ENCODE data around the gene IQSEC1.

The IQSEC1 gene

GRCh38 chr3:13015286-13016082 lies 57.7 kb downstream of the IQSEC1 start:
- Histone ChIP-seq H3K9ac (ENCODE audit: low read depth in 1 of 2, low read length in 2 of 2) (peak overlapping the region; percentile 34 to 65), H3K9me3 (ENCODE audit: control insufficient read depth in 1 of 2, low read length in 2 of 2) (no peaks in the 10 kb centered on the region), H3K4me3 (ENCODE audit: low read depth in 1 of 2, low read length in 2 of 2) (peak overlapping the region; percentile 42 to 52), H3K36me3 (ENCODE audit: control insufficient read depth in 1 of 2, insufficient read depth in 2 of 2, low read length in 2 of 2) (no peaks in the 10 kb centered on the region), H3K27me3 (ENCODE audit: control insufficient read depth in 1 of 2, insufficient read depth in 2 of 2, low read length in 2 of 2) (no peaks in the 10 kb centered on the region), H3K27ac (ENCODE audit: low read depth, low read length) (peak overlapping the region; percentile 89), H3K4me1 (ENCODE audit: control insufficient read depth in 1 of 2, insufficient read depth in 2 of 2, low read length in 2 of 2) (peaks cover 63 to 69% of the 10 kb centered on the region in 2 donors)

GRCh38 chr3:13014755-13015285 lies 58.4 kb downstream of the IQSEC1 start:
- peaks cover 67 to 74% of the 10 kb centered on the region in 2 donors for H3K4me1 ChIP-seq (ENCODE audit: control insufficient read depth in 1 of 2, insufficient read depth in 2 of 2, low read length in 2 of 2)
- peak overlapping the region; percentile 34 to 65 for H3K9ac ChIP-seq (ENCODE audit: low read depth in 1 of 2, low read length in 2 of 2)
- peak overlapping the region; percentile 42 to 52 for H3K4me3 ChIP-seq (ENCODE audit: low read depth in 1 of 2, low read length in 2 of 2)
- no peaks in the 10 kb centered on the region for H3K9me3 ChIP-seq (ENCODE audit: control insufficient read depth in 1 of 2, low read length in 2 of 2)
- H3K36me3 ChIP-seq (ENCODE audit: control insufficient read depth in 1 of 2, insufficient read depth in 2 of 2, low read length in 2 of 2), result no peaks in the 10 kb centered on the region
- peak overlapping the region; percentile 89 for H3K27ac ChIP-seq (ENCODE audit: low read depth, low read length)
- H3K27me3 ChIP-seq (ENCODE audit: control insufficient read depth in 1 of 2, insufficient read depth in 2 of 2, low read length in 2 of 2), result no peaks in the 10 kb centered on the region

GRCh38 chr3:13013994-13014754 lies 59.1 kb downstream of the IQSEC1 start:
- Histone ChIP-seq H3K27me3 (ENCODE audit: control insufficient read depth in 1 of 2, insufficient read depth in 2 of 2, low read length in 2 of 2) (no peaks in the 10 kb centered on the region), H3K4me3 (ENCODE audit: low read depth in 1 of 2, low read length in 2 of 2) (no peak overlapping the region), H3K4me1 (ENCODE audit: control insufficient read depth in 1 of 2, insufficient read depth in 2 of 2, low read length in 2 of 2) (peaks cover 67 to 75% of the 10 kb centered on the region in 2 donors), H3K36me3 (ENCODE audit: control insufficient read depth in 1 of 2, insufficient read depth in 2 of 2, low read length in 2 of 2) (no peaks in the 10 kb centered on the region), H3K27ac (ENCODE audit: low read depth, low read length) (peak overlapping the region; percentile 89), H3K9ac (ENCODE audit: low read depth in 1 of 2, low read length in 2 of 2) (peak overlapping the region in 1 of 2 donors; percentile 65), H3K9me3 (ENCODE audit: control insufficient read depth in 1 of 2, low read length in 2 of 2) (no peaks in the 10 kb centered on the region)

GRCh38 chr3:13013566-13013965 lies 59.7 kb downstream of the IQSEC1 start:
- Histone ChIP-seq H3K27ac (ENCODE audit: low read depth, low read length) (peak overlapping the region; percentile 26), H3K4me3 (ENCODE audit: low read depth in 1 of 2, low read length in 2 of 2) (no peak overlapping the region), H3K27me3 (ENCODE audit: control insufficient read depth in 1 of 2, insufficient read depth in 2 of 2, low read length in 2 of 2) (no peaks in the 10 kb centered on the region), H3K9ac (ENCODE audit: low read depth in 1 of 2, low read length in 2 of 2) (no peak overlapping the region), H3K36me3 (ENCODE audit: control insufficient read depth in 1 of 2, insufficient read depth in 2 of 2, low read length in 2 of 2) (no peaks in the 10 kb centered on the region), H3K4me1 (ENCODE audit: control insufficient read depth in 1 of 2, insufficient read depth in 2 of 2, low read length in 2 of 2) (peaks cover 73 to 81% of the 10 kb centered on the region in 2 donors), H3K9me3 (ENCODE audit: control insufficient read depth in 1 of 2, low read length in 2 of 2) (no peaks in the 10 kb centered on the region)

GRCh38 chr3:13013151-13013561 lies 60.1 kb downstream of the IQSEC1 start:
- Histone ChIP-seq H3K4me3 (ENCODE audit: low read depth in 1 of 2, low read length in 2 of 2) (no peak overlapping the region), H3K9ac (ENCODE audit: low read depth in 1 of 2, low read length in 2 of 2) (no peak overlapping the region), H3K36me3 (ENCODE audit: control insufficient read depth in 1 of 2, insufficient read depth in 2 of 2, low read length in 2 of 2) (no peaks in the 10 kb centered on the region), H3K27ac (ENCODE audit: low read depth, low read length) (no peak overlapping the region), H3K9me3 (ENCODE audit: control insufficient read depth in 1 of 2, low read length in 2 of 2) (no peaks in the 10 kb centered on the region), H3K4me1 (ENCODE audit: control insufficient read depth in 1 of 2, insufficient read depth in 2 of 2, low read length in 2 of 2) (peaks cover 73 to 84% of the 10 kb centered on the region in 2 donors), H3K27me3 (ENCODE audit: control insufficient read depth in 1 of 2, insufficient read depth in 2 of 2, low read length in 2 of 2) (no peaks in the 10 kb centered on the region)

- Histone ChIP-seq H3K9ac (ENCODE audit: low read depth in 1 of 2, low read length in 2 of 2) (no peak overlapping the region), H3K9me3 (ENCODE audit: control insufficient read depth in 1 of 2, low read length in 2 of 2) (no peaks in the 10 kb centered on the region), H3K36me3 (ENCODE audit: control insufficient read depth in 1 of 2, insufficient read depth in 2 of 2, low read length in 2 of 2) (no peaks in the 10 kb centered on the region), H3K4me3 (ENCODE audit: low read depth in 1 of 2, low read length in 2 of 2) (no peak overlapping the region), H3K4me1 (ENCODE audit: control insufficient read depth in 1 of 2, insufficient read depth in 2 of 2, low read length in 2 of 2) (peaks cover 72 to 78% of the 10 kb centered on the region in 2 donors), H3K27ac (ENCODE audit: low read depth, low read length) (peak overlapping the region; percentile 57), H3K27me3 (ENCODE audit: control insufficient read depth in 1 of 2, insufficient read depth in 2 of 2, low read length in 2 of 2) (no peaks in the 10 kb centered on the region)
Measured at GRCh38 chr3:13012221-13012691, 61.0 kb downstream of the IQSEC1 start.

GRCh38 chr3:13011573-13012220 lies 61.5 kb downstream of the IQSEC1 start:
- H3K36me3 ChIP-seq (ENCODE audit: control insufficient read depth in 1 of 2, insufficient read depth in 2 of 2, low read length in 2 of 2), result no peaks in the 10 kb centered on the region
- H3K27me3 ChIP-seq (ENCODE audit: control insufficient read depth in 1 of 2, insufficient read depth in 2 of 2, low read length in 2 of 2), result no peaks in the 10 kb centered on the region
- peaks cover 72 to 77% of the 10 kb centered on the region in 2 donors for H3K4me1 ChIP-seq (ENCODE audit: control insufficient read depth in 1 of 2, insufficient read depth in 2 of 2, low read length in 2 of 2)
- peak overlapping the region; percentile 57 for H3K27ac ChIP-seq (ENCODE audit: low read depth, low read length)
- no peak overlapping the region for H3K4me3 ChIP-seq (ENCODE audit: low read depth in 1 of 2, low read length in 2 of 2)
- peak overlapping the region in 1 of 2 donors; percentile 5 for H3K9ac ChIP-seq (ENCODE audit: low read depth in 1 of 2, low read length in 2 of 2)
- H3K9me3 ChIP-seq (ENCODE audit: control insufficient read depth in 1 of 2, low read length in 2 of 2), result no peaks in the 10 kb centered on the region

GRCh38 chr3:13010780-13011572 lies 62.3 kb downstream of the IQSEC1 start:
- Histone ChIP-seq H3K4me1 (ENCODE audit: control insufficient read depth in 1 of 2, insufficient read depth in 2 of 2, low read length in 2 of 2) (peaks cover 66 to 69% of the 10 kb centered on the region in 2 donors), H3K9me3 (ENCODE audit: control insufficient read depth in 1 of 2, low read length in 2 of 2) (no peaks in the 10 kb centered on the region), H3K27ac (ENCODE audit: low read depth, low read length) (no peak overlapping the region), H3K36me3 (ENCODE audit: control insufficient read depth in 1 of 2, insufficient read depth in 2 of 2, low read length in 2 of 2) (no peaks in the 10 kb centered on the region), H3K9ac (ENCODE audit: low read depth in 1 of 2, low read length in 2 of 2) (no peak overlapping the region), H3K27me3 (ENCODE audit: control insufficient read depth in 1 of 2, insufficient read depth in 2 of 2, low read length in 2 of 2) (no peaks in the 10 kb centered on the region), H3K4me3 (ENCODE audit: low read depth in 1 of 2, low read length in 2 of 2) (no peak overlapping the region)

GRCh38 chr3:13009946-13010315 lies 63.3 kb downstream of the IQSEC1 start:
- no peak overlapping the region for H3K27ac ChIP-seq (ENCODE audit: low read depth, low read length)
- H3K4me3 ChIP-seq (ENCODE audit: low read depth in 1 of 2, low read length in 2 of 2), result no peak overlapping the region
- no peaks in the 10 kb centered on the region for H3K9me3 ChIP-seq (ENCODE audit: control insufficient read depth in 1 of 2, low read length in 2 of 2)
- H3K27me3 ChIP-seq (ENCODE audit: control insufficient read depth in 1 of 2, insufficient read depth in 2 of 2, low read length in 2 of 2), result no peaks in the 10 kb centered on the region
- H3K36me3 ChIP-seq (ENCODE audit: control insufficient read depth in 1 of 2, insufficient read depth in 2 of 2, low read length in 2 of 2), result no peaks in the 10 kb centered on the region
- H3K9ac ChIP-seq (ENCODE audit: low read depth in 1 of 2, low read length in 2 of 2), result peak overlapping the region in 1 of 2 donors; percentile 23
- H3K4me1 ChIP-seq (ENCODE audit: control insufficient read depth in 1 of 2, insufficient read depth in 2 of 2, low read length in 2 of 2), result peaks cover 58 to 61% of the 10 kb centered on the region in 2 donors
